HG03378 (cell line): ENCODE measurements around the gene SYTL5.

Experiments used
- ATAC-seq: cut with Tn5 transposase; IDR thresholded peaks from one replicate; pipeline ENCODE4 v1.9.1; 2021; ENCODE audit warnings: mild to moderate bottlenecking, moderate library complexity; ENCODE audit not compliant: unreplicated experiment

Gene SYTL5

DNA sequence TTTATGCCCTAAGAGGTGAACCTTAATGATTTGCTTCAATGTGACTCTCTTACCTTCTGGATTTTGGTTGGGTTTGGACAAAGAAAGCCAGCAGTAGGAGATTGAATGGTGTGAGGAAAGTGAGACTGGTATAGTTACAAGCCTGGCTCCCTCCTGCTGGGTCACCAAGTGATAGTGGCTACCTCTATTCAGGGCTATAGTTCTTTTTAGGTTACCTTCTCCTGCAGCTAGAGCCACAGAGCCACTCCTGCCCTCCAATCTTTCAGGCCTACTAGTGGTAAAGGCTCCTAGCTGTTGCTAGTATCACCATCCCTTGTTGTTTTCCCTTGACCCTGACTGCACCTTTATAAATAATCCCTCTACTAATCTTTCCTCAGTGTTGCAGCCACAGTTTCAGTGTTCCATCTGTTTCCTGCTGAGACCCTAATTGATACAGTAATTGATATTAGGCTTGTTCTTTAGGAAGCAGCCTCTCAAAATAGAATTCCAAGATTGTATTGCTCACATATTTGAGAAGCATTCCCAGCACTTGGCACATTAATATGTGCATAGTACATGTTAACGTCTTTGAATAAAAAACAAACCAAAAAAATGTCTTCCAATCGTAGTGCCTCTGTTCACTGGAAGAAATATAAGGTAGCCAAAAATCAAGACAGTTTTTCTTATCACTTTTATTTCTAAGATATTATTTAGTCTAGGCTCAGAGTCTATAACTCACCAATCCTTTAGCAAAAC, 132.0 kb downstream of the SYTL5 start:
- ATAC-seq, result no peak

DNA sequence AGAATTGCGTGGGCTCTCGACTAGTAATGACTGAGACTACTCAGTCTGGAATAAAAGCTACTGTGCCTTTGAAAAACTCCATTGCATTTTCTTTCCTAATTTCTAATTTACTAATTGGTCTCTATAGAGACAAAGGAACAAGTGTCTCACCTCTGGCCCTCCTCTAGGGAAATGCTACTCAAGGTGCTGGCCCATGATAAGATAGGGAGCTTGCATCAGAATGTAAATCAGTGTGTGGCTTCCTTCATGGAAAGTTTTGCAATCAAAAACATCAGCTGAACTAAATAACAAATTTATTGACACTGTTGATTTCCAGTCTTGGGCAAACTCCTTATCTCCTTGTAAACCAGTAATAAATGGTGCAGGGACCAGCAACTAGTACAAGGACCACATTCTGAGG, 132.5 kb downstream of the SYTL5 start:
- no peak for ATAC-seq

DNA sequence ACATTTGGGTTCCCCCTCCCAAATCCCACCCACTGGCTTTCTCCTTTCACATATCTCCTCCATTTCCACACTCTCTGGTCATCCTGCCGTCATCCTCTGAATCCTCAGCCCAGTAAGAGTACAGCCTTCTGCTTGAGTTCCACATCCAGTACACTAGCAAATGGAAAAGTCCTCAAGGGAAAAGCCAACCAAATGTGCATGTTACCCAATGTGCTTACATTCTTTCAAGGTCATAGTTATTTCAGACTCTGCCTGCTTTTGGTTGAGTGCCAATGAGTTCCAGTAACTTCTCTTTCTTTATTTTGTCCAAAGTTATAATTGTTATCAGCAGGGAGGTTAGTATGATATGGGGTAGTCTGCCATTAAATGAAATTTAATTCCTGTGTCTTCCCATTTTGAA, 136.3 kb downstream of the SYTL5 start:
- ATAC-seq, result no peak

DNA sequence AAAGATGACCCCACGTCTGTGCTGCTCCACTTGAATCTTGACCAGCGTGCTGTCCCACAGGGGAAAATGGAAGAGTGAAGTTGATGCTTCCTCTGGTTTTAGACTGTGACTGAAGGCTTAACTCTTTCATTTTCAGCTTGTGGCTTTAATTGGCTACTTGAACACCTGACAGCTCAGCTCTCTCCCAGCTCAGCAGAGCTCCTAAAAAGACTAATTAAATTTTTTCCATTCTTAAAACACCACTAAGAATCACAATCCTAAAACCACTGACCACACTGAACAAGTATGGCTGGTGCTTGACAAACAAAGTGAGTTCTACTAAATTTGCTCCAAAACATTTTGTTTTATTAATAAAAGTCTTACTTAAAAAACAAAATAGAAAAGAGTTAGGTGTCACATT, 142.7 kb downstream of the SYTL5 start:
- ATAC-seq, result no peak

DNA sequence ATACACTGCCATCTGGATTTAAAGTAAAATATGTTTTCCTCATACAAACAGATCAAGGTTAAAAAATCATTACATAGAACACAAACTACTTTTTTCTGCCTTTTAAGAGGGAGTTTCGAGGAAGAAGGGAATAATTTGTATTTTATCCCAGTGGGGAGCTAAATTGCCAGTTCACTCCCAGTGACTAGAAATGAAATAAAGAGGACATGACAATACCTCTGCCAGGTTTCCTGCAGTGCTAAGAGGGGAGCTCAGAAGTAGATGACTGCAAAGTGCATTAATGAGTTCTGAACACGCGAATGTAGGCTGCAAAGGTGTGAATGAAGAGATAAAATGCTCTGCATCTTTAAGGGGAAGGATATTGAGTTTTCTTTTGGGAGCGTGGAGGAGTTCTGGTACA, 144.6 kb downstream of the SYTL5 start:
- no peak for ATAC-seq

DNA sequence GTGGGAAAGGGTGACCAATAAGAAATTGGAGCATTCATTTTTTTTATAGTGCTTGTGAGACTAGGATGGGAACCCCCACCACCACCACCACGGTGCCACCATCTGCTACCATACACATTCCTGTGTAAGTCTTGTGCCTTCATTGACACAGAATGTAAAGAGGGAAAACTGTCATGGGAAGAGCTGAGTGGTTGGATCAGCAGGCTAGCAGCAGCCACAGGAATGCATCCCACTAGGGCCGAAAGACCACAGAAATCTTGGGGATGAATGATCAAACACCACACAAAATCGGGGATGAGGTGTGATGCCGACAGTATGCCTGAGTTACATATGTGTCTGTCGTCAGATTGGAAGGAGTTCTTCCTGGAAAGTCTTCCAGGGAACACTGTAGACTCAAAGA, 145.1 kb downstream of the SYTL5 start:
- ATAC-seq, result no peak

DNA sequence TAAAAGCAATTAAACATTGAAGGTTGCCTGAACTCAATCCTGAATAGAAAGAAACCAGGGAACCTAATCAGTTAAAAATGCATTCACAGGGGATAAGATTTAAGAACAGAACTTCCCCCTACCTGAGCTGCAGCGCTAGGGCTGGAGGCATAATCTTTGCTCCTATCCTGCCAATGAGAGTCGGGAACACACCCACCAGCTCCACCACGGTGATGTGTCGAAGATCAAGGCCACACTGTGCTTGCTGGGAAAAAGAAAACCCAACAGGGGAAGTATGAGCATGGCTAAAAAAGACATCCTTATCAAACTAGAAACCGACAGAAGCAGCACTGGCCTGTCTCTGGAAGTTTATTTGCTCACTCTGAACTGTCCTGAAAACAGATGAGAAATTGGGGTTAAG, 148.0 kb downstream of the SYTL5 start:
- ATAC-seq, result no peak

DNA sequence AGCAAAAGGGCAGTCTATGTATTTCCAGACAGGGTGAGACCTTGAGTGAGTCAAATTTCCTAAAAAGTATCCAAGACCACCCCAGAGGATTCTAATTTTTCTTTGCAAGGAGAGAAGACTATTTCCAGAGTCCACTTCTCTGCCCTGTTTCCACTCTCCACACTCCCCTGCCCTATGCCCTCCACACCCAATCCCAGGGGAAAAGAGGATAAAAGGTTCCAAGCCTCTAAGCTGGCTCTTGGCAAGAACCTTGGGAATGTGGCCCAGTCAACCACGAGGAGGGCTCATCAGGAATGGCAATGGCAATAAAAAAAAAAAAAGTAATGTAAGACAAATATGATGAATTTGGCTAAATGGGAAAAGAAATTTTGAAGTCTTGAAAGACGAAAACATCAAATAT, 148.5 kb downstream of the SYTL5 start:
- no peak for ATAC-seq

DNA sequence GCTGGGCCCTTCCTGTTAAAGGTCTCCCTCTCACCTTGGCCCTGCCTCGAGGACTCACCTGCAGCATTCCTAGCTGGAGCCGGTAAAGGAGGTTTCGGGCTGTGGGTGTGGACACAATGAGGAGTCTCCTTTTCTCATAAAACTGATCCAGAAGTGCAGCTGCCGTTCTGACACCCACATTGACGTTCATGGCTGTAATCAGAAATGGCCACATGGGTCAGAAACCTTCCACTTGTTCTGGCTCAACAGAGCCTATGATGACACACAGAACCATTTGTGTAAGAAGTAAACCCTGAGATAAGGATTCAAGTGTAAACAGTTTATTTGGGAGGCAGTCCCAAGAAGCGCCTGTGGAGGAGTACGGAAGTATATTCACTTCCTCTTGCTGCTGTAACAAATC, 150.5 kb downstream of the SYTL5 start:
- no peak for ATAC-seq

DNA sequence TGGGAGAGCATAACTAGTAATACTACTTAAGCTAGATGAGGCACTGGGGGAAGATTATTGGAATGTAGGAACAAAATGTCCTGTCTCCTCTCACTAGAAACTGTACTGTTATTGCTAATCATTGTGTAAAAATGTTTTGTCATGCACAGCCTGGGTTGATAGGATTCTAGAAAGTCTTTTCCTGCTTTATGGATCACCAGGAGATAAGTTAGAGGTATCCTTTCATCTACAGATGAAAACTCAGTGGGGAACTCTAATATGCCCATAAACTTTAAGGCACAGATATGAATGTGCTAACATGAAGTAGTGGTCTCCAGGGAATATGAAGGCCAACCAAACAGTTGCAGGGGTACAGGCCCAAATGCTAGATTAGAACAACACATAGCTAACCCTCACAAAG, 156.8 kb downstream of the SYTL5 start:
- no peak for ATAC-seq

DNA sequence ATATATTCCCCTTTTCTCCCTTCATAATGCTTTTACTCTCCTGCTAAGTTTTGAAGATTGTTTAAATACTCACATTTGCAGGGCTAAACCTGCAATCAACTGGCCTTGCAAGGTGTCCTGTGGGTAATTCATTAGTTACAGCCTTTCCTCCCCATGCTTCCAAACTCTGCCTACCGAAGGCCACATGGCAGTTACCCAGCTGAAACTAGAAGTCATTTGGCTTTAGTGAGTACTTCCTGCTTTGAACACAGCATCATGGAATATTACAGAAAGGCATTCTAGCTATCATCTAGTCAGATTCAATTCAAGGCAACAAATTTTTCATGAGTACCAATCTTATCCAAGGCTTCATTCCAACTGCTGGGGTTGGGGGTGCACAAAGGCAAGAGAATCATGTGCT, 158.7 kb downstream of the SYTL5 start:
- ATAC-seq, result no peak

DNA sequence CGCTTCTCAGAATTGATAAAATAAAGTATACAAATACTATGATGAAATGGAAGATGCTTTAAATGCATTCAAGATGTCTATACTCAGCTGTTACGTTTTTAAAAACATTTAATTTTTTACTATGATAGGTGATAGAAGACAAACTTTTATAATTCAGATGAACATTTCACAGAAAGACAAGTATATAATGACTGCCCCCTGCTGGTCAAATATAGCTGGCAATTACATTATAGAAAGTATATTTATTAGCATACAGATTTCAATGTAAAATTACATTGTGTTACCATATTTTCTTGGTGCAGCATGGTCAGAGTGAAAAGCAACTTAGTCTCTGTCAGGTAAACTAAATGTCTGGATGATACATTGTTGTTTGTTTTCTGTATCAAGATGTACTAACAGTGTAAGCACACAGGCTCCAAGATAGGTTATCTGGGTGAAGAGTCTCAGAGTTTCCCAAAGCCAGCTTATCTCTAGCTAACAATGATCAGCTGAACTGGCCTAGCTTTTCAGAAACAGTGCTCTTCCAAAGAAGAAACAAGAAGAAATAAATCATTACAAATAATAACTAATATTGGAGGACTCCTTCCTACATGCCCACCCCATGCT, 160.2 kb downstream of the SYTL5 start:
- no peak for ATAC-seq

DNA sequence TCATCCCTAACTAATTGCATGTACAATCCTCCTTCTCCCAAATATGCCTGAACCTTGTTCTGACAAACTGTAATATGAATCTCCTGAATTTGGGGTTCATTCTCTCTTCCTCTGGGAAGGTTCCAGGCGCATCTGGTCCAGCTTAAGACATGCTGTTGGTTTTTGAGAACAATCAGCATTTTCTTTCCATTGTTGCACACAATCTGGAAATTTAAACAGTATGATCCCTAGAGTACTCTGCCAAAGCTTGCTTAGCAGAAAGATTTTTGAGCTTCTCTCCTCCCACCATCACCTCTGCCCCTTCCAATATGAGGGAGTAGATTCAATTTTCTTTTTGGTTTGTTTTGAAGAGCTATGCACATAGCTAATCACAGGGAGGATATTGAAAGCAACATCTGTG, 164.2 kb downstream of the SYTL5 start:
- no peak for ATAC-seq

DNA sequence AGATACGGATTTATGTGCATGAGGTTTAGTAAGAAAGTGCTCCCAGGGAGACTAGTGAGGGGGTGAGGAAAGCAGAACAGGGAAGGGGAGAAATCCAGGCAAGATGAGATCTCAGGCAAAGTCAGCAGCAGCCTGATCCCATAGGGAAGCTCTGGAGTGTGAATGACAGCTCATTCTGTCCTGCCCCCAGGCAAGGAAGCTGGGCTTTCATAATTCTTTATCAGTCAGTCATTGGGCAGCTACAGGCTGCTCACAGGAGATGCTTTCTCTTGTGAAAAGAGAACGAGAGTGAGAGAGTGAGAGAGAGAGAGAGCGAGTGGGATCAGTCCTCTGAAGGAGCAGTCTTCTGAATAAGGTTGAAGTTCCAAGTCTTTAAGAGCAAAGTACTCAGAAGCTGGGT, 166.2 kb downstream of the SYTL5 start:
- ATAC-seq, result no peak

DNA sequence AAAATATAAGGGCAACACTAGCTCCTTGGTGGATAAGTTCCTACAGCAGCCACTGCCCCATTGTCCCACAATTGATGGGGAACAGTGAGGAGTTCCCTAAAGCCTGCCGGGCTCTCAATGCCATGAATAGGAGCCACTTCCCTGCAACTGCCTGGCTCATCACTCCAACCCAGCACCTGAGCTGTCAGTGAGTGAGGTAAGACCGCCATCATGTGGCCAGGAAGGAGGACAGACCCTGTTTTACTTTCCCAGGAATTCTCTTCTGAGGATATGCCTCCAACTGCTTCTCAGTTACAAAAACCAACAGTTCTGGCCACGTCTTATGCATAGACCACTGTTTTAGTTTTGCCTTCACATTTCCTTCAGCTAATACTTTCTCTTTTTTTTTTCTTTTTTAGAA, 168.8 kb downstream of the SYTL5 start:
- no peak for ATAC-seq

DNA sequence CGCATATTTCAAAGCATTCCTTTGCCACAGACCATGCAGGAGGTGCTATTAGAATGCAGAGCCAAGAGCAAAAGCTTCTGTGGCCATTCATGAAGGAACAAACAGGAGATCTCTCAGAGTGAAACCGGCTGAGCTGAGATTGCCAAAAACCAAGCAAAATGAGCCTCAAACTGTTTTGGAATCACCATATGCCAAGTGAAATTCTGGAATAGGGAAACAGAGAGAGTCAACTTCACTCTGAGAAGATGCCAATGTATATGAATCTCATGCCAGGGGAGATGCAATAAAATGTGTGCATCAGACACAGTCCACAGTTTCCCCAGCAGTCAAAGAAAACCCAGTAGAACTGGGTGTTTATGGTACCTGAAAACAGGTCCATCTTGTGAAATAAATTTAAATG, 172.0 kb downstream of the SYTL5 start:
- no peak for ATAC-seq
